Measurements from ENCODE around the gene DBH. TPM values are rescaled to one million over a fixed set of nuclear protein-coding genes. Genes with fewer than 3 reads are reported as not detected.

Gene DBH
- total RNA-seq, 1 experiment from 2014 or later: not detected

DNA sequence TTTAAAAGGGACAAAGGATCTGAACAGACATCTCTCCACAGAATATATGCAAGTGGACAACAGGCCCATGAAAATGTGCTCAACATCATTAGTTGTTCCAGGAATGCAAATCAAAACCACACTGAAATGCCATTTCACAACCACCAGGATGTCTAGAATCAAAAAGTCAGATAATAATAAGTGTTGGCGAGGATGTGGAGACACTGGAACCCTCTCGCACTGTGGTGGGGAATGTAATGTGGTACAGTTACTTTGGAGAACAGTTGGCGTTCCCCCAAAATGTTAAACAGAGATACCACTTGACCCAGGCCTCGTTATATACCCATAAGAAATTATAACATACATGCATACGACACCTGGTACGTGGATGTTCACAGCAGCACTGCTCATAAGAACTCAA, 63.4 kb downstream of the DBH start:
- DNase-seq (ENCODE audit: low read depth): no peak

DNA sequence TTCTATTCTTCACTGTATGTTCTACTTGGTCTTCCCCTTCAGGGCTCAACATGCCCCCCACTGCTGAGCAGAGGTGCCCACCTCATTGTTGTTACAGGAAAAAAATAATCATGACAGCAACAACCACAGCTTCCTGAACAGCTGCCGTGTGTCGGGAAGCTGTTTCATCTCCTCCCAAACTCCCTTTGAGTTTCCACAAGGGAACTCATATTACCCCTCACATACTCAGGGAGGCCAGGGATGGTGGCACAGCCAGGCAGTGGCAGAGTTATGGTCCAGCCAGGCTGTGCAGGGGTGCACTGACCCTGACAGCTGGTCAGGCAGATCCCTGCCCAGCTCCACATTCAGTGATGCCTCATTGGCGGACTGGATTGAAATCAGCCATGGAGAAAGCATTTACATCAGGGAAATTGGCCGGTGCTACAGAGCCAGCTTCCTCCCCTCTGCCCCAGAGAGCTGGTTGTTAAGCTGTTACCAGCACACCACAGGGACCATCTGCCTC, 64.7 kb downstream of the DBH start:
- peak; percentile 97 for DNase-seq (ENCODE audit: low read depth)

DNA sequence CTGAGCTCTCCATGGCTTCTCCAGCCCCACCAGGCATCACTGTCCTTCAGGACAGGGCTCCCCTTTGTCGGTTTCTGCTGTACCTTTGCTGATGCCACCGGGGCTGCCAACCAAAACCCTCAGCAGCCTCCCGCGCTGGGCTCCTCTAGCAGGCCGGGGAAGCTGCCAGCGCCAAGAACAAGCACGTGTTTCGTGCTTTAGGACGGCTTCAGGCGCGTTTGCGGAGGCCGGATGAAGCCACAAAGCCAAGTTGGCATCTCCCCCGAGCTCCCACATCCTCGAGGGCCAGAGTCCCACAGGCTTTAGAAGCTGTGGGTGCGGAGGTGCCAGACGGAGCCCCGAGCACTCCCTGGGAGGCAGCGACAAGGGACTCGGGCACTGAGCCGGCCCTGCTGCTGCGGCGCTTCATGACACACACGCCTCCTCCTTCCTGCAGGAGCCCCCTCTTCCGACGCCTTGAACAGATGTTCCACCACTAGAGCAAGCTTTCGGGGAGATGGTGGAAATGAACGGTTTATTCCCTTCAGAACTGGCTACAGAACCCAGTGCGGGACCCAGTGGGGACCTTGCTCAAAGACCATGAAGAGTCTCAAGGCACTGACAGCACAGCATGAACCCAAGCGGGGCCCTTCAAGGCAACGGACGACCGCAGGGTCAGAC, 65.3 kb downstream of the DBH start:
- no peak for DNase-seq (ENCODE audit: low read depth)

DNA sequence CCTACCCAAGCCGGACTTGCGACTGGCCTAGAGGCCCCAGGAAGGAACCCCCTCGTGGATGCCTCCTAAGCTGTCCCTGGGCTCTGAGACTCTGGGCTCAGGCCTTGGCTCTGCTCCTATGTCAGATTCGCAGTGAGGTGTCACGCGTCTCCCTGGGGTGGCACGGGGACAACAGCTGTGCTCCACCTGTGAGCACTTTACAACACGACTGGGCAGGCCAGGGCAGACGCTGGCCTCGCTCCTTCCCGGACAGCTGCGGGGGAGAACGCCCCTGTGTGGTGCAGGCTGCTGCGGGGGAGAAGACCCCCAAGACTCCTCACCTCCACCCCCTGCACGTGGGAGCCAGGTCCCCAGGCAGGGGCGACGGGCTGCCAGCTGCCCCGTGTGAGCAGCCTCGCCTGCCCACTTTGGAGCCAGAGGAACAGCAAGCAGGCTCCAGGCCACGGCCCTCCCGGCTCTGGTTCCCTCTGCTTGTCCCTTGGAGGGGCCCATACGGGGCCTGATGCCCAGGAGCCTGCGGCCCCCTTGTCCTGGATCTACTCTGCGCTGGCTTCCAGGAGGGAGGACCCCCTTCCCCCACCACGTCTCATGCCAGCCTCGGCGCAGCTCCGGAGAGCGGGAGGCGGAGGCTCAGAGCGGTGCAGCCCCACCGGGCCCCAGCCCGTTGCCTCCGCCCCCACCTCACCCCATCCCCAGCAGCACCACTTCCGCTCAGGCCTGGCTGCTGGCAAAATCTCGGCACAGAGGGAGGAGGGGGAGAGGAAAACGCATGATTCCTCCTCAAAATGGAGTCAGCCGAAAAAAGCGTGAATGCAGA, 66.0 kb downstream of the DBH start:
- no peak for DNase-seq (ENCODE audit: low read depth)

DNA sequence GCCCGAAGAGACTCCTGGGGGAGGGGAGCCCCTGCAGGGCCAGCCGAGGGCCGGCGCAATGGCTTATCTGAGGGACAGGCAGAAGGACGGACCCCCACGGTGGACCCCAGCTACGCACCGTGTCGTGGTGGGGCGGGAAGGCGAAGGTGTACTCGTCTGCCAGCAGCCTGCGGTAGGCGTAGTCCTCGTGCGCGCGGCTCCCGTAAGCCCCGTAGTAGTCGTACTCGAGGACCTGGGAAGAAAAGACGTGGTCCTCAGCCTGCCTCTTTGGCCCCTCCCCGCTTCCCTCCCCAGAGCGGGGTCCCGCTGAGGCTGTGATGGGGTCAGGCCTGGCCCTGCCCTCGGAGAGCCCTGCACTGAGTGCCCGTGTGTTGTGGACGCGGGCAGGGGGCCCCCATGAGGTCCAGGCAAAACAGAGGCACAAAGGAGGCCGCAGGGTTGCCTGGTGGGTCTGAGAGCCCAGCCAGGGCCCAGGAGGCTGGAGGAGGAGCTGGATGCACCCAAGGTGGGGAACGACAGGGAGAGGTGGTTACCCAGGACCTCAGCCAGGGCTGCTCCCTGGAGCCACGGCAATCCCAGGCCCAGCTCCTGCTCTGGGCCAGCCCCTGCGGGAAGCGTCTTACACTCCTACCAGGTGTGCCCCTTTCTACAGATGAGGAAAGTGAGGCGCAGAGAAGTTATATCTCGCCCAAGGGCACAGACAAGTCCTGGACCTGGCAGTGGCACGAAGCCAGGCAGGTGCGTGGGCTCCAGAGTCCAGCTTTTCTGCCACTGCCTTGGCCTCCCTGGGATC, 66.8 kb downstream of the DBH start:
- no peak for DNase-seq (ENCODE audit: low read depth)

DNA sequence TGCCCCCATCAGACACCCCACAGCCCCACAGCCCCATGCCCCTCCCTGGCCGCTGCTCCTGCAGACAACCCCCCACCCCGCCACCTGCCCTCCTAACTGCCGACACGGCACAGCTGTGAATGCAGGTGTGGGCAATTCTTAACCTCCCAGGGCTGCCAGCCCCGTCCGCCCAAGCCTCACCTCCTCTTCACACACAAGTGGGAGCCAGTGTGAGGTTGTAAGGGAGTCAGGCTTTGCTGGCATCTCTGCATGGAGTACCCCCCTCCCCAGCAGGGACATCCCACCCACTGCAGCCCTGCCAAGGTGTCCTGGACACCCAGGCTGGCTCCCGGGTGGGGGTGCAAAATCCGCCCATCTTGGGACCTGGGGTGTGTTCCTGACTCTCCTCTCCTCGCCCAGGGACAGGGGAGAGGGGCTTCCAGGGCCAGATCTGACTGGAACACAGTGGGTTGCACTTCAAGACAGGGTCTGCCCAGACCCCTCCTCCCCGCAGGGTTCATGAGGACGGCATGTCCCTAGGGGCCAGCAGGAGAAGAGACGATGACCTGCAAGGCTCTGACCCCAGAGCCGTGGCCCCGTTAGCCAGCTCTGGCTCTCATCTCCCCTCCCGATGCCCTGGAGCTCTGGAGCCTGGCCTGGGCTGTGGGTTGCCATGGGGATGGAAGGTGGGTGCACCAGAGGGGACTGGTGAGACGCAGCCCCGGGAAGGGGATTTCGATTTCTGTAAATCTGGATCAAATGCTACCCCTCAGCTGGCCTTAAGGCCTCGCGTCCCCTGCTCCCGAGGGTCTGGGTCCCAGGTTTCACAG, 67.6 kb downstream of the DBH start:
- no peak for DNase-seq (ENCODE audit: low read depth)

DNA sequence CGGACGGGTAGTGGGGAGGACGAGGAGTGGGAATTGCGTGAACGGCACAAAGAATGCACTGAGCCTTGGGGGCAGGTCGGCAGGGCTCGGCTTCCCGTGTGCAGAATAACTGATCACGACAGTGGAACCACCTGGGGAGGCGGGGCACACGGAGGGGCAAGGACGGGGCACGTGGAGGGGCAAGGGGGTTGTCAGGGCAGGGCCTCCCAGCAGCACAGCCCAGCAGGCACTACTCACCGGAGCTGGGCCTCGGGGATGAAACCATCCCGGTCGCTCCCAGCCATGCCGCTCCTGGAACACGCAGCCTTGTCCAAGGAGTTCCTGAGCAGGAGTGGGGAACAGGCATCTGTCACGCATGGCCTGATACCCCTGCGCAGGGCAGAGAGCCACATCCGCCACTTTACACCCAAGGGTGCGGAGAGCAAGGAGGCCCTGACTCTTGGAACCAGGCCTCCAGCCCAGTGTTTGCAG, 68.6 kb downstream of the DBH start:
- no peak for DNase-seq (ENCODE audit: low read depth)

DNA sequence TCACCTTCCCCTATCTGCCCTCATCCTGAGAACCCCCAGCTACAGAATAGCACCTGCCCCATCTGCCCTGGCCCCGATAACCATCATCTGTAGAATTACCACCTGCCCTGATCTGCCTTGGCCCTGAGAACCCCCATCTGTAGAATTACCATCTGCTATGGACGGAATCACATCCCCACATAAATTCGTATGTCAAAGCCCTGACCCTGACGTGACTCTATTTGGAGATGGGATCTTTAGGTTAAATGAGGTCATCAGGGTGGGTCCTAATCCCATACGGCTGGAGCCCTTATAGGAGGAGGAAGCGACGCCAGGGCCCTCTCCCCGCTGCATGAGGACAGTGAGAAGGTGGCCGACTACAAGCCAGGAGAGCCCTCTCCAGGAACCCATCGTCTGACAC, 69.4 kb downstream of the DBH start:
- DNase-seq (ENCODE audit: low read depth): no peak

DNA sequence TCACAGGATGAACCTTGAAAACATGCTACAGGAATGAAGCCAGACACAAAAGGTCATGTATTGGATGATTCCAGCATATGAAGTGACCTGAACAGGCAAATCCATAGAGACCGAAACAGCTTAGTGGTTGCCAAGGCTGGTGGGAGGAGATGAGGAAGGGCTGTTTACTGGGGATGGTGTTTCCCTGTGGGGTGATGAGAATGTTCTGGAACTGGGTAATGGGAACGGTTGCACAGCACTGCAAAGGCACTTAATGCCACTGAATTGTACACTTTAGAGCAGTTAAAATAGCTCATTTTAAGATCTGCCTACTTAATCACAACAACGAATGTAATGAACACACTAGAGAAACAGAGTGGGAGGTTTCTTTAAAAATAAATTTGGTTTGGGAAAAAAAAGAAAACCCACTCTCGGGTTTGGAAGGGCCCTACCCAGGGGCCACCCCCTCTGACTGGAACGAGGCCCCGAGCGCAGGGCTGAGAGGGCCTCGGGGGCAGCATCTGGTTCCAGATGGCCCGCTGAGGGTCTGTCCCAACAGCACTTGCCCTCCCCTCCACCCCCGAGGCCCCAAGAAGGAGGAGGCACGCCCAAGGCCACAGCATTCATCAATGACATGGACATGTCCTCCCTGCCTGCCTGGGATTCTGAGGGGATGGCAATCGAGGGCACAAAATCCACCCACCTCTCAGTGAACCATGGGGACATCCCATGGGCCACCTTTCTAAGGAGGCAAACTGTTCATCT, 70.3 kb downstream of the DBH start:
- DNase-seq (ENCODE audit: low read depth): no peak

DNA sequence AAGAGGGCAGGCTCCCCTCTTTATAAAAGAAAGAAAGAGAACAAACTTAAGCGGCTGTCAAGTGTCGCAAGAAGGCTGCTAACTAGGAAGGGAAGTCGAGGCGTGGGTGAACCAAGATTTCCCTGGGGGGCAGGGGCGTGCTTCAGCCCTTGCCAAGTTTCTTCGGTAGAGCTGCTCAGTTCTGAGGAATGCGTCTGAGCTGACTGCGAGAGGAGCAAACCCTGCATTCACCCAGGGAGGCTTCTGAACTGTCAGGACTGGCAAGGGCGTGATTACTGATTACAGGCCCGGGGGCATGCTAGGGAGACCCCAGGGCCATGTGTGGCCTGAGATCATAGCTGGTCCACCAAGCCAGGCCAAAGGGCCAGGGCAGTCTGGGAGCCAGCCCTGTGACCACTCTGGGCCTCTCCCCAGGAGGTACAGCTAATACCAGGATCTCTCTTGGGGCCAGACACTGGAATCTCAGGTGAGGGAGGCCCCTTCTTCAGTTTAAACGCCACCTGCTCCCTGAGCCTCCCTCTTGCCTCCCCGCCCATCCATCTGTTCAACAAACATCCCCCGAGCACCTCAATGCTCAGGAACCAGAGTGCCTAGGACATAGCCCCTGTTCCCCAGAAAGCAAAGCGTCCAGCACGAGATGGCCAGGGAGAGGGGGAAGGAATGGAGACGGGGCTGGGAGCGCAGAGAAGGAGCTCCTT, 71.1 kb downstream of the DBH start:
- DNase-seq (ENCODE audit: low read depth): no peak

DNA sequence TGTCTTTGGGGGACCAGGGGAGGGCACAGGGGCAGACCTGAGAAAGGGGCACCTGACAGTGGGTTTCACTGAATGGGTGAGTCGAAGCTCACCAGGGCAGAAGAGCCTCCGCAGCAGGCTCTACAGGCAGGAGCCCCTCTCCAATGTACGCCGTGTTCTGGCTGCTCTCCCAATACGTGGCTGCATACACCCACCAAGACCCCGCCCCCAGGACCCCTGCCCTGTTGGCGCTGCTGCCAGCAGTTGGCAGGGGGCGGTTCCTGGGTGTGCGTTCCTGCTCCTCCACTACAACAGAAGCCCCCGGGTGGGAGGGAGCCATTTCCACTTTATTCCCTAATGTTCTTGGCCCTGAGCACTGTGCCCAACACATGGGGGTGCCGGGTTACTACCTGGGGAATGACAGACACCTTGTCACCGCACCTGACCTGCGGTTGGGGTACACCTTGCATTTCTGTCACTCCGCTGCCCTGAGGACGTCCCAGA, 71.6 kb downstream of the DBH start:
- no peak for DNase-seq (ENCODE audit: low read depth)

DNA sequence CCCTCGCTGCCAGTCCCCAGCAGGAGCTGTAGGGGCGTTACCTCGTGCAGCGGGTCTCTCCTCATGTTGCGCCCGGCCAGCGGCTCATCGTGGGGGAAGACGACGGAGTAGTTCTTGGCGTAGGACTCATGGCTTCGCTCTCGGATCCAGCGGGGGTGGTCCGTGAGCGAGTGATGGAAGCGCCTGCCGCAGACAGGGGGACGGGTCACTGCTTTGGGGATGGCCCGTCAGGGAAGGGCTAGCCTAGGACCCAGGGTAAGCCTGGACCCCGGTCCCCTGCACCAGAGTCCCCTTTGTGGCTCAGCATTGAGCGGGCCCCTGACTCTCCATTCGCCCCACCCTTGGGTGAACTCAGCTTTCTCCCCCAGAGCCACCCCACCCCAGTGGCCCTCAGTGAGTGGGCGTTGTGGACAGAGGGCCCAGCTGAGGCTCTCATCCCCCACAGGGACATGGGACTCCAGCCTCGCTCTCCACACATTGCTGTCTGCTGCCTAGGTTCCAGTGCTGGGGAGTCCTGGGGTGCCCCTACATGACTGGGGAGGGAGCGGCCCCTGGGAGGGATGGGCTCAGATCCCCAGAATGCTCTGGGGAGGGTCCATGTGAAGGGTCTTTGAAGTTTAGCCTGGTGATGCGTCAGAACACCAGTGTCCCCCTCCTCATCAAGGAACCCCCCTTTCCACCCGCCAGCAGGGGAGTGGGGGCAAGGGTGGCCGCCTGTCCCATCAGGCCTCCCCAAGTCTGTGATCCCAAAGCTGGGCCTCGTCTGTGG, 72.3 kb downstream of the DBH start:
- no peak for DNase-seq (ENCODE audit: low read depth)

Other genes starting within 250 kb of the DBH start
- gene REXO4, start 218.4 kb upstream of the DBH start, total RNA-seq (2014; rRNA removed): 21.0 and 23.6 TPM in 2 replicates
- gene ADAMTS13, start 214.0 kb upstream of the DBH start, total RNA-seq (2014; rRNA removed): 1.6 and 2.3 TPM in 2 replicates
- gene CACFD1, start 176.4 kb upstream of the DBH start, total RNA-seq (2014; rRNA removed): 7.4 and 8.2 TPM in 2 replicates
- 16.6 and 19.1 TPM in 2 replicates for gene SLC2A6, start 157.3 kb upstream of the DBH start, total RNA-seq (2014; rRNA removed)
- 0.63 TPM in 1 of 2 replicates, not detected in the other for gene MYMK, start 111.4 kb upstream of the DBH start, total RNA-seq (2014; rRNA removed)
- gene ADAMTSL2, start 101.7 kb upstream of the DBH start, total RNA-seq (2014; rRNA removed): 0.32 TPM in 1 of 2 replicates, not detected in the other
- gene FAM163B, start 27.0 kb upstream of the DBH start, total RNA-seq (2014; rRNA removed): not detected in 2 replicates
- 52.5 and 54.8 TPM in 2 replicates for gene SARDH, start 102.0 kb downstream of the DBH start, total RNA-seq (2014; rRNA removed)